ENCODE data around the gene DNAI1.

The DNAI1 gene

GRCh38 chr9:34458013-34458958, at the start of gene DNAI1, which contains the start of gene FAM219A:
Gene DNAI1 (plus strand): TSS chr9:34458805. CDS start chr9:34459006, 201 bp downstream.
Gene FAM219A (minus strand): TSS chr9:34458570. CDS start chr9:34458263, 307 bp downstream.
- TF ChIP-seq CTCF (IDR thresholded peaks at IDR 0.05): no peak
- TF ChIP-seq ZFX (IDR thresholded peaks at IDR 0.05; ENCODE audit: borderline replicate concordance): no peak
- H3K27ac ChIP-seq: peak within 1 kb of the TSS; percentile 69

- TF ChIP-seq CTCF (IDR thresholded peaks at IDR 0.05) (no peak), ZFX (IDR thresholded peaks at IDR 0.05; ENCODE audit: borderline replicate concordance) (no peak)
- no peak overlapping the region for H3K27ac ChIP-seq
Measured at GRCh38 chr9:34409154-34409553, 49.5 kb upstream of the DNAI1 start.

- H3K27ac ChIP-seq: no peak overlapping the region
- TF ChIP-seq ZFX (IDR thresholded peaks at IDR 0.05; ENCODE audit: borderline replicate concordance) (no peak), CTCF (IDR thresholded peaks at IDR 0.05) (no peak)
Measured at GRCh38 chr9:34412336-34412735, 46.3 kb upstream of the DNAI1 start.

GRCh38 chr9:34413231-34413852, 45.3 kb upstream of the DNAI1 start:
- TF ChIP-seq ZFX (IDR thresholded peaks at IDR 0.05; ENCODE audit: borderline replicate concordance) (no peak), CTCF (IDR thresholded peaks at IDR 0.05) (no peak)
- no peak overlapping the region for H3K27ac ChIP-seq

- no peak overlapping the region for H3K27ac ChIP-seq
- TF ChIP-seq ZFX (IDR thresholded peaks at IDR 0.05; ENCODE audit: borderline replicate concordance) (no peak), CTCF (IDR thresholded peaks at IDR 0.05) (no peak)
Measured at GRCh38 chr9:34417734-34418133, 40.9 kb upstream of the DNAI1 start.

GRCh38 chr9:34419716-34420504, 38.7 kb upstream of the DNAI1 start:
- TF ChIP-seq CTCF (IDR thresholded peaks at IDR 0.05) (no peak), ZFX (IDR thresholded peaks at IDR 0.05; ENCODE audit: borderline replicate concordance) (no peak)
- no peak overlapping the region for H3K27ac ChIP-seq

Data from 22Rv1 (cell line).